GM20000 (cell line): ENCODE data around the gene INSYN2B.

ENCODE experiments used
- DNase-seq: peaks from one replicate; pipeline ENCODE4 v3.0.0; 2012; ENCODE audit warnings: low spot score
- TF ChIP-seq, protein P1 (sequence below): IDR thresholded peaks from 2 replicates; pipeline ENCODE4 v1.5.1; 2012; ENCODE audit warnings: mild to moderate bottlenecking, control low read depth; ENCODE audit errors: extremely low read depth, missing control alignments

The INSYN2B gene

GRCh38 chr5:169921384-169921783, 58.9 kb downstream of the INSYN2B start:
- DNase-seq = no peak
- TF ChIP-seq, protein P1, sequence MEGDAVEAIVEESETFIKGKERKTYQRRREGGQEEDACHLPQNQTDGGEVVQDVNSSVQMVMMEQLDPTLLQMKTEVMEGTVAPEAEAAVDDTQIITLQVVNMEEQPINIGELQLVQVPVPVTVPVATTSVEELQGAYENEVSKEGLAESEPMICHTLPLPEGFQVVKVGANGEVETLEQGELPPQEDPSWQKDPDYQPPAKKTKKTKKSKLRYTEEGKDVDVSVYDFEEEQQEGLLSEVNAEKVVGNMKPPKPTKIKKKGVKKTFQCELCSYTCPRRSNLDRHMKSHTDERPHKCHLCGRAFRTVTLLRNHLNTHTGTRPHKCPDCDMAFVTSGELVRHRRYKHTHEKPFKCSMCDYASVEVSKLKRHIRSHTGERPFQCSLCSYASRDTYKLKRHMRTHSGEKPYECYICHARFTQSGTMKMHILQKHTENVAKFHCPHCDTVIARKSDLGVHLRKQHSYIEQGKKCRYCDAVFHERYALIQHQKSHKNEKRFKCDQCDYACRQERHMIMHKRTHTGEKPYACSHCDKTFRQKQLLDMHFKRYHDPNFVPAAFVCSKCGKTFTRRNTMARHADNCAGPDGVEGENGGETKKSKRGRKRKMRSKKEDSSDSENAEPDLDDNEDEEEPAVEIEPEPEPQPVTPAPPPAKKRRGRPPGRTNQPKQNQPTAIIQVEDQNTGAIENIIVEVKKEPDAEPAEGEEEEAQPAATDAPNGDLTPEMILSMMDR = no peak

GRCh38 chr5:169920474-169920873, 59.8 kb downstream of the INSYN2B start:
- no peak for DNase-seq
- TF ChIP-seq, protein P1 = no peak

DNA sequence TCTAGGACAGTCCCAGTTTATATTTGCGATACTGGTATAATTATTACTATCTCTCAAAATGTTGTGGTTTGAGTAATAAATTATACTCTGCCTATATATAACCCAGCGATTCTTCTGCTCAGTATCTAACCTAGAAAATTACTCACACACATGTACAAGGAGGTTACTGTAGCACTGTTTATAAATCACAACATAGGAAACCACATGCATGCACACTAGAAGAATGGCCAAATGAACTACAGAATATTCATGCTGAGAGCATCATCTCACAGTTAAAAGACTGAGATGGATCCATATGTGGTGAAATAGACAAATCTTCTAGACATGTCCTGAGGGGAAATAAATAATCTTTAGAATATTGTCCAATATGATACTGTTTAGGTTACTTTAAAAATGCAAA, 62.1 kb downstream of the INSYN2B start:
- DNase-seq = no peak
- TF ChIP-seq, protein P1 = no peak

GRCh38 chr5:169917500-169917899, 62.8 kb downstream of the INSYN2B start:
- TF ChIP-seq, protein P1 = no peak
- no peak for DNase-seq

- no peak for DNase-seq
- TF ChIP-seq, protein P1 = no peak
Observed at GRCh38 chr5:169914766-169915165, 65.5 kb downstream of the INSYN2B start.

DNA sequence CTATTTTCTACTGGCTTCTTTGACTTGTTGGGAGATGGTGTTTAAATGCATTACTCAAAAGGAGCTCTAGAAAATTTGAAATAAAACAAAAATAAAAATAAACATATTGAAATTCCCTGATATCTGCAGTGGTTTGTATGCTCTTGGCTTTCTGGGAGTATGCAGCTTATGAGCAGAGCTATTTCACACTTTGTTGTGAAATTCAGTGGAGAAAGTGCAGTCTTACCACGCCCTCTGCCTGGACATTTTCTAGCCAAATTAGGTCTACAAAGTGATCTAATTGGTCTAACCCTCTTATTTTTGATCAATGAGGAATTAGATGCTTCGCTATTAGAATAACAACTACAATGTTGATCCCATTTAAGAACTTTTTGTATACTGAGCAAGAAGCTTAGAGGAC, 66.8 kb downstream of the INSYN2B start:
- TF ChIP-seq, protein P1 = no peak
- no peak for DNase-seq

DNA sequence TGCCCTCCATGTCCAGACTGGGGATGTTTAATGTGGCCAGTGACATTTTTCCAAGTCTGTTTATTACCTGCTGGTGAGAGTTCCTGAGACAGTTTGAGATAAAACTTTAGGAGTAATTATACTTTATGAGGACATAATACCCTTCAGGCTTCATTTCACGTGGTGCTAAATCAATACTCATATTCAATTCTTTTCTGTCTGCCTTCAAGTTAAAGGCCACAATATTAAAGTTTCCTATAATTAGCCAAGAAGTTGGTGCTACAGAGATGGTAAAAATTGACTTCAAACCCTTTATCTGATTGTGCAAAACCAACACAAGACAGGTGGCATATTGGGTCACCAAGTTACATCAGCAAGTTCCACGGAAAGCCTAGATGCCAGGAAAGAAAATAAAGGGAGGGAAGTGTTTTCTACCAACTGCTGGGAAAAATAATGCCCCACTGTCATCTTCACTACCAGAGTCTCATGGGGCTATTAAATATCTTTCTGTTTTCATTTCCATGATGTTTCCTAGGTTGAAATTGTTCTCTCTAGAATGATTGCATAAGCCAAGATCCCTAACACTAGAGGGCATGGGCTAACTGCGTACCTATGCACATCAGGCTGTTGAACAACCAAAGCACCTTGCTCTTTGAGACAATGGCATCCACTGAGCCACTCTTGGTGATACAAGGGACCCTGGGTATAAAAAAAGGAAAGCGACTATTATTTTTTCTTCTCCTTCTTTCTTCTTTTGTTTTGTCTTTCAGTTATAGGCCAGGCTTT, 68.7 kb downstream of the INSYN2B start:
- TF ChIP-seq, protein P1 = no peak
- no peak for DNase-seq
